Activated T-helper 17 cell treated with anti-CD3 and anti-CD28 coated beads, Interleukin-2, amount 50 U/mL, for 72 hours (primary cell): ENCODE data around the gene CORO1C. TPM values are rescaled to one million over a fixed set of nuclear protein-coding genes. Genes with fewer than 3 reads are reported as not detected.
A peak's percentile ranks its signal among the peaks of the same experiment; 100 is the strongest.

Experiments used
- ATAC-seq: fragments of 150-1000 bp; cut with Tn5 transposase; replicated peaks from 2 replicates; pipeline ENCODE4 v1.10.0; 2021; ENCODE audit warnings: mild to moderate bottlenecking, moderate library complexity
- H3K27ac Mint-ChIP-seq: one replicate; pipeline ENCODE4 v1.8.0; 2022; ENCODE audit warnings: mixed read lengths
- H3K27me3 Mint-ChIP-seq: one replicate; pipeline ENCODE4 v1.8.0; 2022; ENCODE audit warnings: mixed read lengths
- H3K36me3 Mint-ChIP-seq: one replicate; pipeline ENCODE4 v1.8.0; 2022; ENCODE audit warnings: low read depth, mild to moderate bottlenecking, mixed read lengths
- H3K4me1 Mint-ChIP-seq: one replicate; pipeline ENCODE4 v1.8.0; 2022; ENCODE audit warnings: mixed read lengths
- H3K4me3 Mint-ChIP-seq: one replicate; pipeline ENCODE4 v1.8.0; 2022; ENCODE audit warnings: mild to moderate bottlenecking, mixed read lengths
- H3K9me3 Mint-ChIP-seq: one replicate; pipeline ENCODE4 v1.8.0; 2022; ENCODE audit warnings: mixed read lengths
- total RNA-seq, 2 donors: library from RNA; stranded (reverse); gene quantifications; one replicate each; pipeline ENCODE4 v1.2.3, GENCODE V29; 2022

Gene CORO1C
- total RNA-seq, 2 donors from 2014 or later, result 81.9 to 101 TPM

DNA sequence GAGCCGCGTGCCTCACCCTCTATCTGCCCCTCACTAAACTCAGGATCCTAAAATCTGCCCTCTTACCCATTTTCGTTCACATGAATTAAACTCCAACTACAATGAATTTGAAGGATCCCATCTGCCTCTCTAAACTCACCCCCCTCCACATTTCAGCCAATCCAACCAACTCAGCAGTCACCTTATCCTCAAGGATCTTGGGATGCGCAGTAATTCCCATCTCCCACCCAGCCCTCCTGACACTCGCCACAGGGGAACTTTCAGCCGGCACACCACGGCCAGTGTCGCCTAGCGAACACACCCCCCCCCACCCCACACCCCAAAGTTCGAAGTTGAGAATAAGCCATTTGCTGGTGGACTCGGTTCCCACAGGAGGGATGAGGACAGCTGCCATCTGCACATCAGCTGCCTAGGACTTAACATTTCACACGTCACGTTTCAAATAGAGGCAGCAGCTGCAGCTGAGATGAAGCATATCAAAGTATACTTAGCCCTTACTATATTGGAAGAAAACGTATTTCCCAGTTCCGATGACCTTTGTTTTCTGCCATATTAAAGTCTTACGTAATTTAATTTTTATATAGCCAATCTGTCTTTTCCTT, 88.9 kb downstream of the CORO1C start:
- Mint-ChIP-seq H3K27ac (no peak overlapping the region), H3K9me3 (no peaks in the 10 kb centered on the region), H3K4me3 (no peak overlapping the region), H3K27me3 (no peaks in the 10 kb centered on the region), H3K4me1 (peaks cover 33% of the 10 kb centered on the region), H3K36me3 (peaks cover 11% of the 10 kb centered on the region)
- no peak for ATAC-seq

GRCh38 chr12:108641446-108642268, 89.7 kb downstream of the CORO1C start:
- H3K36me3 Mint-ChIP-seq, result peaks cover 10% of the 10 kb centered on the region
- no peak for ATAC-seq
- H3K27ac Mint-ChIP-seq, result no peak overlapping the region
- H3K9me3 Mint-ChIP-seq, result no peaks in the 10 kb centered on the region
- no peaks in the 10 kb centered on the region for H3K27me3 Mint-ChIP-seq
- peaks cover 30% of the 10 kb centered on the region for H3K4me1 Mint-ChIP-seq
- no peak overlapping the region for H3K4me3 Mint-ChIP-seq

DNA sequence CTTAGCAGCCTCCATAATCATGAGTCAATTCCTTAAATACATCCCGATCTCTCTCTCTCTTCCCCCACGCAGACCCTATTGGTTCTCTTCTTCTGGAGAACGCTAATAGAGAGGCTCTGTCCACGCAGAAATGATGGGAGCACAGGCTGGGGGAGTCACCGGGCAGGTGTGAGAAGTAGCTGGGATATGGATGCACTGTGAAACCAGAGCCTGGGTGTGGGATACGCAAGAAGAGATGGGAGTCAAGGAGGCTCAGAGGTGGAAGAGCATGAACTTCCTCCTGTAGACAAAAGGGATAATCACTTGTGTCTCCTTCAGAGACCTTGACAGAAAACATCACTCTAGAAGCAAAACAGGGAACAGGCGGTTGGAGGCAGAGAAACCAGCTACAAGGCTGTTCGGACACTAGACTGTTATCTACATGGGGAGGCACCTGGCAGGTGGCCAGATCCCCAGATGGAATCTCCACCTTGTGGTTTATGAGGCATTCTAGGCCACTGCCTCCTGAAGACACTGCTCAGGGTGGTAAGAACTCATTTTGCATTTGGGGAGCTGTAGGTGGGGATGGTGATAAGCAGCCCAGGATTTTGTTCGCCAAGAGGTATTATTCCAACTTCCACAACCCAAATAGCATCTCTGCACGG, 90.4 kb downstream of the CORO1C start:
- Mint-ChIP-seq H3K27me3 (no peaks in the 10 kb centered on the region), H3K4me3 (no peak overlapping the region), H3K36me3 (peaks cover 3% of the 10 kb centered on the region), H3K27ac (no peak overlapping the region), H3K9me3 (no peaks in the 10 kb centered on the region), H3K4me1 (peaks cover 28% of the 10 kb centered on the region)
- no peak for ATAC-seq

GRCh38 chr12:108638997-108639822, 92.1 kb downstream of the CORO1C start:
- Mint-ChIP-seq H3K27ac (peak overlapping the region; percentile 26), H3K36me3 (no peaks in the 10 kb centered on the region), H3K4me3 (no peak overlapping the region), H3K4me1 (peaks cover 27% of the 10 kb centered on the region), H3K9me3 (no peaks in the 10 kb centered on the region), H3K27me3 (no peaks in the 10 kb centered on the region)
- no peak for ATAC-seq

DNA sequence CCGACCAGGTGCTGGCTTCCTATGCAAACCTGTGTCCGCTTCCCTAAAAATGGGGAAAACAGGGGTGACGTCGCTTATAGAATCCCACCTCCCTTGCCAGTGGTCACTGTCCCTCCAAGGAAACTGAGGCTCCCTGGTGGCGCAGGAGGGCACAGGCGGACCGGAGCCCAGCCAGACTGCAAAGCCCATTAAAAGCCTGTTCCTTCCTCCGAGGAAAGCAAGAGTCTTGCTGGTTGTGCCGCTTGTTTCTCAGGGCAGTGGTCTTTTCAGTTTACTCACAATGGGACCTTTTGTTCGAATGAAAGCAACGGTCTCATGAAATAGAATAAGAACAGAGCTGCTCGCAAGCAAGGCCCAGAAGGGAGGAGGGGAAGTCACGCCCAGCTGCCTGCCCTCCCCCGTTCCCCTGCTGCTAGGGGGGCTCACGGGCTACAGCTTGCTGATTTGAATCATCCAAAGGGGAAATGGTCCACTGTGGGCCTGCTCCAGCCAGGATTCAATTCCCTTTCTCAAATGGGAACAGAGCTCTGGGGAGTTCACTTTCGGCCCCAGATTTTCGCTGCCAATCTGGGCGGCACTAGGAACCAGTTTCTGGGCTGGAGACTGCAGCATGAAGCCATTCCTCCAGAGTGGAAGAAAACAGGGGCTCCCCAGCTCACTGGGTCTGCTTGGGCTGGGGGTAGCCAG, 93.0 kb downstream of the CORO1C start:
- peaks cover 7% of the 10 kb centered on the region for H3K36me3 Mint-ChIP-seq
- H3K27ac Mint-ChIP-seq, result no peak overlapping the region
- H3K4me3 Mint-ChIP-seq, result no peak overlapping the region
- H3K27me3 Mint-ChIP-seq, result no peaks in the 10 kb centered on the region
- ATAC-seq, result no peak
- no peaks in the 10 kb centered on the region for H3K9me3 Mint-ChIP-seq
- H3K4me1 Mint-ChIP-seq, result peaks cover 33% of the 10 kb centered on the region

DNA sequence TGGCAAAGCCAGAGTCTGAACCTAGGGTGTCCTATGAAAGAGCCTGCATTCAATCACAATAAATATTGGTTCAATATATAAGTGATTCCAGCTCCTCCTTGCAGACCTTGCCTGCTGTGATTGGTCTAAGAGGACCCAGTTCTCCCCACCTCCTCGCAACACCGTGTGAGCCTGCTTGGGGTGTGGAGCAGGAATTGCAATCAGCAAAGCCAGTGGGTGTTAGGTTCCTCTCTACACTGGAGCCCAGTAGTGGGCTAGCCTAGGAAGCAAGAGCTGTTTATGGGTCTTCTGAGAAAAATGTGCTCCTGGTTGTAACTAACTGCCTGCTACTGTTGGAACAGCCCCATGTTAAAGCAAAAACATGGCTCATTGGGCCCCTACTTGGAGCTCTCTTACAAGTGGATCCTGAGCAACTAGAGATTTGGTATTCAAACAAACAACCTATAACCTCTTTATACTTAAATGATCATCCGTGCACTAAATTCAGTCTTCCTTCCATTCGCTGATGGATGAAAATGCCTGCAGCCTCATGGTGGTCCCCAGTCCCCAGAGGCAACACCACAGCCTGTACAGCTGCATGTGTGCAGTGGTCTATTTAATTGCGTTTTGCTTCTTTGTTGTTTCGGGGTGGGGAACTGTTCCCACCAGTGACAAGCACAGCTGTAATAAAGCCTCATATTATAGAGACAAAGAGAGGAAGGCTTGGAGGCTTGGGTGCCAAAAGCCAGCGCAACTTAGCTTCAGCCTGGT, 93.9 kb downstream of the CORO1C start:
- Mint-ChIP-seq H3K36me3 (peaks cover 13% of the 10 kb centered on the region), H3K9me3 (no peaks in the 10 kb centered on the region), H3K27ac (no peak overlapping the region), H3K27me3 (no peaks in the 10 kb centered on the region), H3K4me1 (peaks cover 33% of the 10 kb centered on the region), H3K4me3 (no peak overlapping the region)
- ATAC-seq, result no peak

DNA sequence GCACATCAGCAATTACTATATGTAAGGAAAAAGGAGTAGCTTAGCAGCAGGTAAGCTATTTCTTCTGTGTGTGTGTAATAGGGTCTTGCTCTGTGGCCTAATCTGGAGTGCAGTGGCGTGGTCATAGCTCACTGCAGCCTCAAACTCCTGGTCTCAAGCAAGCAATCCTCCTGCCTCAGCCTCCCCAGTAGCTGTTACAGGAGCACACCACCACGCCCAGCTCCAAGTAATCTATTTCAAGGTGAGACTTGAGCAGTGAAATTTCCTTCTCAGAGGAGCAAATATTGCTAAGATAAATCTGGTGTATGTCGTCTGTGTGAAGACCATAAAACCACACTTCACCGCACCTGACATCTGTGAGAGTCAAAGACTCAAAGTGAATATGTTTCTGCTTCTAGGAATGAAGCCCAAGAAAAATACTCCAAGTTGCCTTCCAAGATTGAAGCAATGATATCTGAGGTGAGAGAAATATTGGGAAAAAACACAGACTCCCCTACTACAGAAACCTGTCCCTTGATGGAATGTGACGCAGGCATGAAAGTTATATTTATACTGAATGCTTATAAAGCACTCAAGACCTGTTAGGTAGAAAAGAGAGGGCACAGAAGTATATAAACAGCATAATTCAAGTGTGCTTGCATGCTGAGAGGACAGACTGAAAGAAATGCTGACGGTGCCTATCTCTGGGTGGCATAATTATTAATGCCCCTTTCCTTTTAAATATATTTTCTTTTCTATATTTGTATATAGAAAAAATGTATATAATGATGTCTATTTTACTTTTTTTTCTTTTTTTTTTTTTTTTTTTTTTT, 95.1 kb downstream of the CORO1C start:
- Mint-ChIP-seq H3K4me1 (peaks cover 32% of the 10 kb centered on the region), H3K4me3 (peak overlapping the region; percentile 92), H3K27me3 (no peaks in the 10 kb centered on the region), H3K9me3 (no peaks in the 10 kb centered on the region), H3K36me3 (peaks cover 25% of the 10 kb centered on the region), H3K27ac (peak overlapping the region; percentile 92)
- no peak for ATAC-seq

DNA sequence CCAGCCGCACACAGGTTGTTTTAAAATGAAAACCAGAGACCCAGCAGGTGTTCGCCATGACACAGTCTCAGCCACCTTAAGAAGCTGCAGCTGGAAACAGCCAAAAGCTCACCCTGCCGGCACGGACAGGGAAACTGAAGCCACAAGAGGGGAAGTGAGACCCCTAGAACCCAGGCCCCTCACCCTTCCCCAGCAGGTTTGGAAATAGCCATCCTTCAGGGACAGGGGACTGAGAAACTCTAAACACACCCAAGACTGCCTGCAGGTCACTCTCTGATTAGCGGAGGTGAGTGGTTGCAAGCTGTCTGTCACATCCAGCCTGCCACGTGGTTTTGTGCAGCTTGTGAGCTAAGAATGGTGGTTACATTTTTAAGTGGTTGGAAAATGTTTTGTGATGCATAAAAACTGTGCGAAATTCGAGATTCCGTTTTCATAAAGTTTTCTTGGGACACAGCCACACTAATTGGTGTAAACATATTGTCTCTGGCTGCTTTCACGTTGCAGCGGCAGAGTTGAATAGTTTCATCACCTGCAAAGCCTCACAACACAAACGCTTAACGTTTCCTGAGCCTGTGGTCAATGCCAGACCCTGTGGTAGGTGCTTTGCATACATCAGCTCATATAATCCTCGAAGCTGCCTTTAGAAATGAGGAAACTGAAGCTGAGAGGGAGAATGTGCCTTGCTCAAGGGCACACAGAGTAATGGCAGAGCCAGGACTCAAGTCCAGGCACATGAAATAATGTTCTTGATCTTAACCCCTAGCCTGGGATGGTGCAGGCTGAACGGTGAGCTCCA, 95.9 kb downstream of the CORO1C start:
- H3K9me3 Mint-ChIP-seq, result no peaks in the 10 kb centered on the region
- ATAC-seq, result peak; percentile 28
- peak overlapping the region; percentile 92 for H3K27ac Mint-ChIP-seq
- H3K36me3 Mint-ChIP-seq, result peaks cover 33% of the 10 kb centered on the region
- H3K4me1 Mint-ChIP-seq, result peaks cover 27% of the 10 kb centered on the region
- H3K27me3 Mint-ChIP-seq, result no peaks in the 10 kb centered on the region
- H3K4me3 Mint-ChIP-seq, result peak overlapping the region; percentile 92

- H3K4me3 Mint-ChIP-seq, result peak overlapping the region; percentile 92
- H3K9me3 Mint-ChIP-seq, result no peaks in the 10 kb centered on the region
- H3K27me3 Mint-ChIP-seq, result no peaks in the 10 kb centered on the region
- peak; percentile 39 for ATAC-seq
- peaks cover 27% of the 10 kb centered on the region for H3K4me1 Mint-ChIP-seq
- peaks cover 43% of the 10 kb centered on the region for H3K36me3 Mint-ChIP-seq
- peak overlapping the region; percentile 92 for H3K27ac Mint-ChIP-seq
Observed at GRCh38 chr12:108634341-108634751, 97.0 kb downstream of the CORO1C start.

- H3K9me3 Mint-ChIP-seq, result no peaks in the 10 kb centered on the region
- H3K27ac Mint-ChIP-seq, result peak within 1 kb of the TSS; percentile 92
- peak; percentile 63 for ATAC-seq
- H3K4me3 Mint-ChIP-seq, result peak within 1 kb of the TSS; percentile 92
- no peaks in the 10 kb centered on the region for H3K27me3 Mint-ChIP-seq
- peaks cover 50% of the 10 kb centered on the region for H3K36me3 Mint-ChIP-seq
- peaks cover 23% of the 10 kb centered on the region for H3K4me1 Mint-ChIP-seq
Observed at GRCh38 chr12:108633534-108634248, 97.6 kb downstream of the CORO1C start, which contains the start of gene SELPLG. Gene SELPLG, minus strand, starts transcription at chr12:108633894. Its CDS starts 9,587 bp downstream, at chr12:108624307.

GRCh38 chr12:108633081-108633533, 98.2 kb downstream of the CORO1C start:
- H3K4me3 Mint-ChIP-seq, result peak overlapping the region; percentile 92
- peak overlapping the region; percentile 92 for H3K27ac Mint-ChIP-seq
- H3K27me3 Mint-ChIP-seq, result no peaks in the 10 kb centered on the region
- no peak for ATAC-seq
- H3K4me1 Mint-ChIP-seq, result peaks cover 23% of the 10 kb centered on the region
- peaks cover 56% of the 10 kb centered on the region for H3K36me3 Mint-ChIP-seq
- H3K9me3 Mint-ChIP-seq, result no peaks in the 10 kb centered on the region
